GM21381 (cell line): Measurements from ENCODE around the gene UNK.

ENCODE experiments used
- ATAC-seq: cut with Tn5 transposase; IDR thresholded peaks from one replicate; pipeline ENCODE4 v1.9.1; 2021; ENCODE audit warnings: mild to moderate bottlenecking, moderate library complexity; ENCODE audit not compliant: unreplicated experiment

UNK gene, protein sequence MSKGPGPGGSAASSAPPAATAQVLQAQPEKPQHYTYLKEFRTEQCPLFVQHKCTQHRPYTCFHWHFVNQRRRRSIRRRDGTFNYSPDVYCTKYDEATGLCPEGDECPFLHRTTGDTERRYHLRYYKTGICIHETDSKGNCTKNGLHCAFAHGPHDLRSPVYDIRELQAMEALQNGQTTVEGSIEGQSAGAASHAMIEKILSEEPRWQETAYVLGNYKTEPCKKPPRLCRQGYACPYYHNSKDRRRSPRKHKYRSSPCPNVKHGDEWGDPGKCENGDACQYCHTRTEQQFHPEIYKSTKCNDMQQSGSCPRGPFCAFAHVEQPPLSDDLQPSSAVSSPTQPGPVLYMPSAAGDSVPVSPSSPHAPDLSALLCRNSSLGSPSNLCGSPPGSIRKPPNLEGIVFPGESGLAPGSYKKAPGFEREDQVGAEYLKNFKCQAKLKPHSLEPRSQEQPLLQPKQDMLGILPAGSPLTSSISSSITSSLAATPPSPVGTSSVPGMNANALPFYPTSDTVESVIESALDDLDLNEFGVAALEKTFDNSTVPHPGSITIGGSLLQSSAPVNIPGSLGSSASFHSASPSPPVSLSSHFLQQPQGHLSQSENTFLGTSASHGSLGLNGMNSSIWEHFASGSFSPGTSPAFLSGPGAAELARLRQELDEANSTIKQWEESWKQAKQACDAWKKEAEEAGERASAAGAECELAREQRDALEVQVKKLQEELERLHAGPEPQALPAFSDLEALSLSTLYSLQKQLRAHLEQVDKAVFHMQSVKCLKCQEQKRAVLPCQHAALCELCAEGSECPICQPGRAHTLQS

DNA sequence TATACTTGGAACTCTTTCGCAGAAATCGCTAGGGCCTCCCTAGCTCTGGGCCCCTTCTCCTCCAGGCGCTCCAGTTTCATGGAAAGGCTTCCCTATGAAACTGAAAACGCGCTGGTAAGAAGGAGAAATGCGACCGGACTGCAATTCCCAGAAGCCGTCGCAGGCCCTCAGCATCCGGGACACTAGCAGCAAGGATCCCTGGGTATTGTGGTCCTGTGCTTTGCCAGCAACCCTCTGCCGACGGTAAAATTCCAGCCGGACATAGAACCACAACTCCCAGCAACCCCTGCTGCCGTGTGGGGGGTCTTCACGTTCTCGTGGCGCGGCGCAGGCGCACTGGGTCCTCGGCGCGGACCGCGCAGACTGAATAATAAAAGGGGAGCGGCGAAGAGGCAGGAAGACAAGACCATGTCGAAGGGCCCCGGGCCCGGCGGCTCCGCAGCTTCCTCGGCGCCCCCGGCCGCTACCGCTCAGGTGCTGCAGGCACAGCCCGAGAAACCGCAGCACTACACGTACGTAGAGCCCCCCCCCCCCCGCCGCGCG lies at the start of gene UNK:
TSS of gene UNK (plus strand) at position 334 of the 543 bp plus-strand sequence. CDS start at position 409, 75 bp downstream.
- peak; percentile 66 for ATAC-seq

DNA sequence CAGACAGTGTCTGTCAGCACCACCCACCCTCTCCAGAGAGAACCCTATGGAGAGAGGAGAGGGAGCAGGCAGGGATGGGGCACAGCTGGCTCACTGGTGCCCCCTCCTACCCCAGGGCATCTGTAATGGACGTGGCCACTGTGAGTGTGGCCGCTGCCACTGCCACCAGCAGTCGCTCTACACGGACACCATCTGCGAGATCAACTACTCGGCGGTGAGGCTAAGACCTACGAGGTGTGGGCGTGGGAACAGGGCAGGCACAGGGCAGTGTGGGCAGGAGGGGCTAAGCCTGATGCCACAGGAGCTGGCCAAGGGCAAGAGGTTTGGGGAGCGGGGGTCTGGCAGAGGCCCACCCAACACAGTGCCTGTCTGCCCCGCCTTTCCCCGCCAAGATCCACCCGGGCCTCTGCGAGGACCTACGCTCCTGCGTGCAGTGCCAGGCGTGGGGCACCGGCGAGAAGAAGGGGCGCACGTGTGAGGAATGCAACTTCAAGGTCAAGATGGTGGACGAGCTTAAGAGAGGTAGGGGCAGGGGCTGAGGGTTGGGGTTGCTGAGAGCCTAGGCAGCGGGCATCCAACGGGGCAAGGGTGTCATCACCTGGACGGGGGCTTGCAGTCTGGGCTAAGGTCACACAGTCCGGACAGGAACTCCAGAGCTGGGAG lies 48.3 kb upstream of the UNK start:
- no peak for ATAC-seq

DNA sequence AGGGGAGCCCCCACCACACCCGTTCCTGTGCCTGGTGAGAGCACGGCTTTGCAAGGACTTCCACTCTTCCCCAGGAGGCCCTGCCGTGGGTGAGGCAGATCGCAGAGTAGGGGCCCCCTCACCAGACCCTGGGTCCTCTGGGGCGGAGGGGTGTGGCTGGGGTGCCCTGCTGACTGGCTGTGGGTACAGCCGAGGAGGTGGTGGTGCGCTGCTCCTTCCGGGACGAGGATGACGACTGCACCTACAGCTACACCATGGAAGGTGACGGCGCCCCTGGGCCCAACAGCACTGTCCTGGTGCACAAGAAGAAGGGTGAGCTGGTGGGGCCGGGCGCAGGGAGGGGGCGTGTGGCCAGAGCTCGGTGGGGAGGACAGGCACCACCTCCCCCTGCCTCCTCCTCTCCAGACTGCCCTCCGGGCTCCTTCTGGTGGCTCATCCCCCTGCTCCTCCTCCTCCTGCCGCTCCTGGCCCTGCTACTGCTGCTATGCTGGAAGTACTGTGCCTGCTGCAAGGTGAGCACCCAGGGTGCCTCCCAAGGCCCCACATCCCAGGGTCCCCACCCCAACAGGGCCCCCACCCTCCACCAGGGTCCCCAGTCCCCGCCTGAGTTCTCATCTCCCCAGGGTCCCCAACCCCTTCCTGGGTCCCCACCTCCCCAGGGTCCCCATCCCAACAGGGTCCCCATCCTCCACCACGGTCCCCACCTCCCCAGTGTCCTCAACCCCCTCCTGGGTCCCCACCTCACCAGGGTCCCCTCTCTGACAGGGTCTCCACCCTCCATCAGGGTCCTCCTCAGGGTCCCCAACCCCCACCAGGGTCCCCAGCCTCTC lies 47.3 kb upstream of the UNK start:
- no peak for ATAC-seq

DNA sequence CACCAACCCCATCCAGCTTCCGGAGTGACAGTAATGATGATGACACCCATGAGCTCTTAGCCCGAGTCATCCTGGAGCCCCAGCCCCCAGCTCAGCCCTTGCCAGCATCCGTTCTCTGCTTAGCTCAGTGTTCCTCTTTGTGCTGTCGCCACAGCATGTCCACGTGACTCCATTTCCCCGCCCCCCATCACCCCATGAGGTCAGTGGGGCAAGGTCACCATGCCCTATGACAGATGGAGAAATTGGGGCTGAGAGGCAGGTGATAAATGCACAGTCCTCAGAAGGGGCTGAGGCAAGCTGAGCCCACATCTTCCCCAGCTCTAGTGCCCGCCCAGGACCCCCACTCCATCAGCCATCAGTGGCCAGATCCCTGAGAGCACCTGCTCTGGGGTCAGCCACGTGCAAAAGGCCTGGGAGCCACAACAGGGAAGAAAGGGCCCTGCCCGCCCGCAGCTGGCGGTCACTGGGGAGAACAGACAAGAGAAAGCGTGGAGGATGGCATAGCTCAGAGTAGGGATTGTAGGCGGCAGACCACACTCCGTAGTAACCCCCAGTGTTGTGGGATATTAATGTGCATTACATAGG lies 46.3 kb upstream of the UNK start:
- no peak for ATAC-seq

DNA sequence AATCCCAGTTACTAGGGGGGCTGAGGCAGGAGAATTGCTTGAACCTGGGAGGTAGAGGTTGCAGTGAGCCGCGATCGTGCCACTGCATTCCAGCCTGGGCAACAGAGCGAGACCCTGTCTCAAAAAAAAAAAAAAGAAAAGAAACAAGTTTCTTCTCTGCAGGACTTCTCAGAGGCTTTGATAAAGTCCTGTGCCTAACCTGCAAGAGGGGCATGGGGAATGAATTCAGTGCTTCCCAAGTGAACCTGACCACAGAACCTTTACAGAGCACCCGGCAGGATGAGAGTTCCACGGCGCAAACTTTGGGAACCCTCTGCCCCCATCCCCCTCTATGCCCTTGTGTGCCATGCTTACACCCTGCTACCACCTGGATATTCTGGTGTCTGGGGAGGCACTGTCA lies 45.4 kb upstream of the UNK start:
- ATAC-seq = no peak

DNA sequence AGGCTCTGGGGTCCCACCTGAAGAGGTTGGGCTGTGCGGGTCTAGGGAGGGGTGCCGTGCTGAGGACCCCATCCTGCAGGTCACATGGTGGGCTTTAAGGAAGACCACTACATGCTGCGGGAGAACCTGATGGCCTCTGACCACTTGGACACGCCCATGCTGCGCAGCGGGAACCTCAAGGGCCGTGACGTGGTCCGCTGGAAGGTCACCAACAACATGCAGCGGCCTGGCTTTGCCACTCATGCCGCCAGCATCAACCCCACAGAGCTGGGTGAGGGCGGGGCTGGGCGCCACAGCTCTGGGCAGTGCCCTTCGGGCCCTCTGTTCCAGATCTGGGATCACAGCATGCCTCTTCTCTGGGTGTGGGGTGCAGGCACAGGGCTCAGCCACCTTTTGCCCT lies 44.8 kb upstream of the UNK start:
- ATAC-seq = no peak

DNA sequence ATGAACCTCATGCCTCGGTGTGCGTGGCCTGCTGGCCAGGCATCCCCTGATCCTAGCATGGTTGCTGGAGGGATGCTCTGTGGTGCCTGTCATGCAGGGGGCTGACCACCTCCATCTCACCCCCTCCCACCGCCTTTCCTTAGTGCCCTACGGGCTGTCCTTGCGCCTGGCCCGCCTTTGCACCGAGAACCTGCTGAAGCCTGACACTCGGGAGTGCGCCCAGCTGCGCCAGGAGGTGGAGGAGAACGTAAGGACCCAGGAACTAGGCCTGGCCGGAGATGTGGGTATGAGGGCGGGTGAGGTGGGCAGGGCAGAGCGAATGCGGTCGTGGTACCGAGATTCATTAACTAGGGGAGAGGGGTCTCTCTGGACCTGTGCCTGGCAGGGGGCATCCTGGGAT lies 44.4 kb upstream of the UNK start:
- no peak for ATAC-seq

DNA sequence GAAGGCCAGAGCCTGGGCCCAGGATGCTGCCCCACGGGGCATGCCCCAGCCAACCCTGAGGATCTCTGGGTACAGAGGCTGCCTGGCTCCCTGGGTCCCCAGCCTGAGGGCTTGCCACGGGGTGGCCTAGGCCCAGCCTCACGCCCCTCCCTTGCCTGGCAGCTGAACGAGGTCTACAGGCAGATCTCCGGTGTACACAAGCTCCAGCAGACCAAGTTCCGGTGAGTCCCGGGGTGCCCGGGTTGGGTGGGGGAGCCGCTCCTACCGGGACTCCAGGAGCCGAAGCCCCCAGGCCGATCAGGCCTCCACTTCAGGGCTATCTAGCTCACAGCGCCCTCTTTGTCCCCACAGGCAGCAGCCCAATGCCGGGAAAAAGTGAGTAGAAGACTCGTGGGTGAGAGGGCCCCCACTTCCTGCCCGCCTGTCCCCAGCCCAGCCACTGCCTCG lies 44.0 kb upstream of the UNK start:
- no peak for ATAC-seq

DNA sequence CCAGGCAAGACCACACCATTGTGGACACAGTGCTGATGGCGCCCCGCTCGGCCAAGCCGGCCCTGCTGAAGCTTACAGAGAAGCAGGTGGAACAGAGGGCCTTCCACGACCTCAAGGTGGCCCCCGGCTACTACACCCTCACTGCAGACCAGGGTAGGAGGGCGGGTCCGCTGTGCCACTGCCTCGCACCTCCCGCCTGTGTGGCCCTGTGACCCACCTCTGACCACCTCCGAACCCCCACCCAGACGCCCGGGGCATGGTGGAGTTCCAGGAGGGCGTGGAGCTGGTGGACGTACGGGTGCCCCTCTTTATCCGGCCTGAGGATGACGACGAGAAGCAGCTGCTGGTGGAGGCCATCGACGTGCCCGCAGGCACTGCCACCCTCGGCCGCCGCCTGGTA lies 42.3 kb upstream of the UNK start:
- ATAC-seq = no peak

DNA sequence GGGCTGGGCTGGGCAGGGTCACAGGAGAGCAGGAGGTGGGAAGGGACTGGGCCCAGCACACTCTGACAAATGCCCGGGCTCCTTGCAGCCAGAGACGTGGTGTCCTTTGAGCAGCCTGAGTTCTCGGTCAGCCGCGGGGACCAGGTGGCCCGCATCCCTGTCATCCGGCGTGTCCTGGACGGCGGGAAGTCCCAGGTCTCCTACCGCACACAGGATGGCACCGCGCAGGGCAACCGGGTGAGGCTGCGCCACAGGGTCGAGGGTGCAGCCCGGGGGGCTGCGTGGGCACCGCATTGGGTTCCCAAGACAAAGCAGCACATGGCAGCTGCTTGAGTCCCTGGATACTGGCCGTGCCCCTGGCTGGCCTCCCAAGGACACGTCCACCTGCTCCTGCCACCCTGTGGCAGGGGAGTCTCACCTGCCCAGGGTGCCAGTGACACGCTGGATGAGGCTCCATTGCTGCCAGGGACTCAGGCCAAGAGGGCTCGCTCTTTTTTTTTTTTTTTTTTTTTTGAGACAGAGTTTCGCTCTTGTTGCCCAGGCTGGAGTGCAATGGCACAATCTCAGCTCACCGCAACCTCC lies 40.9 kb upstream of the UNK start:
- ATAC-seq = no peak

DNA sequence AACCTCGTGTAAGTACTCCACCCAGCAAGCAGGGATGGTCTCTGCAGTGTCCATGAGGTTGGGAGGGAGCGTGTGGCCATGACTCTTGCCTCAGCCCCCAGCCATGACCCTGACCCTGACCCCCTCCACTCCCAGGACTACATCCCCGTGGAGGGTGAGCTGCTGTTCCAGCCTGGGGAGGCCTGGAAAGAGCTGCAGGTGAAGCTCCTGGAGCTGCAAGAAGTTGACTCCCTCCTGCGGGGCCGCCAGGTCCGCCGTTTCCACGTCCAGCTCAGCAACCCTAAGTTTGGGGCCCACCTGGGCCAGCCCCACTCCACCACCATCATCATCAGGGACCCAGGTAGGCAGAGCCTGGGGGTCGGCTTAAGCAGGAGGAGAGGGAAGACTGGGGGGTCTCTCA lies 35.9 kb upstream of the UNK start:
- ATAC-seq = no peak

DNA sequence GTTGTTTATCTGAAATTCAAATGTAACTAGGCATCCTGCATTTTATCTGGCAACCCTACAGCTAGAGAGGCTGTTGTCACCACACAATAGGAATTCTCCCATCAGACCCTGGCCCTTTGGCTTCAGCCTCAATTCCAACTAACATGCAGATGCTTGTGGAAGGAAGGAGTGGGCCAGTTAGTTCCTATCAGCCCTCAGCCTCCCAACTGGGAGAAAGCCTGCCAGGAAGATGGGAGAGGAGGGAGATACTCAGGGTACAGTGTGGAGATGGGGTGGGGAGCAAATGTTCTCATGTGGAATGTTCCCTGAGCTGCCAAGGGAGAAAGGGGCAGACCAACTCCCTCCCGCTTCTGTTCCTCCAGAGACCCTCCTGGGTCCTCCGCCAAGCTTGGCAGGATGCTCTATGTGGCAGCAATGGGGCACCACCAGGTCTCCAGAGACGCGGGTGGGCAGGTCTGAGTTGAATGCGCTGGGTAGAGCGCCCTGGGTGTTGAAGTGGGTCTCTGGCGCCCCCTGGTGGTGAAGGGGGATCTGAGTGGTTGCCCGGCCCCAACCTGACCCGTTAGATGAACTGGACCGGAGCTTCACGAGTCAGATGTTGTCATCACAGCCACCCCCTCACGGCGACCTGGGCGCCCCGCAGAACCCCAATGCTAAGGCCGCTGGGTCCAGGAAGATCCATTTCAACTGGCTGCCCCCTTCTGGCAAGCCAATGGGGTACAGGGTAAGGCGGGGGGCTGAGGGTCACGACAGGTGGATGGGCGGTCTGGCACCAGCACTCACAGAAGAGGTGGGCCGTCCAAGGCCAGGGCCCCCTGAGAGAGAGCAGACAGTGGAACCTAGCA lies 34.8 kb upstream of the UNK start:
- no peak for ATAC-seq

DNA sequence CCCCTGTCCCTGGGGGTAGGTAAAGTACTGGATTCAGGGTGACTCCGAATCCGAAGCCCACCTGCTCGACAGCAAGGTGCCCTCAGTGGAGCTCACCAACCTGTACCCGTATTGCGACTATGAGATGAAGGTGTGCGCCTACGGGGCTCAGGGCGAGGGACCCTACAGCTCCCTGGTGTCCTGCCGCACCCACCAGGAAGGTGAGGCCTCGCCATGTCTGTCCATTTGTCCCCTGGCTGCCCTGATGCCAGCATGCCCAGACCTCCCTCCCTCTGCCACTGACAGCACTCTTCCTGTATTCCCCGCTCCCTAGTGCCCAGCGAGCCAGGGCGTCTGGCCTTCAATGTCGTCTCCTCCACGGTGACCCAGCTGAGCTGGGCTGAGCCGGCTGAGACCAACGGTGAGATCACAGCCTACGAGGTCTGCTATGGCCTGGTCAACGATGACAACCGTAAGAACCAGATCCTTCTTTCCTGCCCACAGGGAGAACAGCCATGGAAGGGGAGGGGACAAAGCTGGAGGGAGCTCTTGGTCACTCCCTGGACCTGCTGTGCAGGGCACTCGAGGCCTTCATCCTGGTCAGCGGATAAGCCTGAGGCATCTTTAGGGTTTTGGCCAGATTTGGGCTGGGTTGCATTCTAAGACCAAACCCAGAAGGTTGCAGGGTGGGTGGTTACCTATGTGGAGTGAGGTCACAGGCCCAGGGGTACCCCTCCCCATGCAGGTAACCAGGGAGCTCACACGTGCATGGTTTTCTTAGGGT lies 33.8 kb upstream of the UNK start:
- ATAC-seq = no peak

DNA sequence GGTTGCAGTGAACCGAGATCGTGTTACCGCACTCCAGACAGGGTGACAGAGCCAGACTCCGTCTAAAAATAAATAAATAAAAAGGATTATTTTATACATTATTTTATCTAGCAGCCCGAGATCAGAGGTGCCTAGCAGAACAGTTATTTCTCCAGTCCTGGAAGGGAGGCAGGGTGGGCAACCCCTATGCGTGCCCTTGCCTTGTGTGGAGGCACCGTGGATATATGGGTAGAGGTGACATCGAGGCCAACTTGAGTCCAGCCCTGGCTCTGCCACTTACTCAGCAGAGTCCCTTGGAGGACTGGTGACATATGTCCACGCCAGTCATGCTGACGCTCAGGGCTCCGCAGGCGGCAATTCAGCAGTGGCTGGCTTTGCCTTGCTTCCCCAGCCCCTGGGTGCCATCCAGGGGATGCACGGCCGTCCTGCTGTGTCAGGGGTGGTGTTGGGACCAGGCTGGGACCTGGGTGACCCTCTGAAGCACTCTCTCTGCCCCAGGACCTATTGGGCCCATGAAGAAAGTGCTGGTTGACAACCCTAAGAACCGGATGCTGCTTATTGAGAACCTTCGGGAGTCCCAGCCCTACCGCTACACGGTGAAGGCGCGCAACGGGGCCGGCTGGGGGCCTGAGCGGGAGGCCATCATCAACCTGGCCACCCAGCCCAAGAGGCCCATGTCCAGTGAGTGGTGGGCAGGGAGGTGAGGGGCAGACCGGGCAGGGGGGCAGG lies 32.8 kb upstream of the UNK start:
- ATAC-seq = no peak

DNA sequence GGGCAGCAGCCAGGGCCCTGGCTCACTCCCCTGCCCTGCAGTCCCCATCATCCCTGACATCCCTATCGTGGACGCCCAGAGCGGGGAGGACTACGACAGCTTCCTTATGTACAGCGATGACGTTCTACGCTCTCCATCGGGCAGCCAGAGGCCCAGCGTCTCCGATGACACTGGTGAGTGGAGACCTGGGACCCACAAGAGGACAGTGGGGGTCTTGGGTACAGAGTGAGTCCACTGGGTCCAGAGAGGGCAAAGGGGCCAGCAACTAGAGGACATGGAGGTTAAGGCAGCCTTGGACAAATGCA lies 32.2 kb upstream of the UNK start:
- ATAC-seq = no peak

DNA sequence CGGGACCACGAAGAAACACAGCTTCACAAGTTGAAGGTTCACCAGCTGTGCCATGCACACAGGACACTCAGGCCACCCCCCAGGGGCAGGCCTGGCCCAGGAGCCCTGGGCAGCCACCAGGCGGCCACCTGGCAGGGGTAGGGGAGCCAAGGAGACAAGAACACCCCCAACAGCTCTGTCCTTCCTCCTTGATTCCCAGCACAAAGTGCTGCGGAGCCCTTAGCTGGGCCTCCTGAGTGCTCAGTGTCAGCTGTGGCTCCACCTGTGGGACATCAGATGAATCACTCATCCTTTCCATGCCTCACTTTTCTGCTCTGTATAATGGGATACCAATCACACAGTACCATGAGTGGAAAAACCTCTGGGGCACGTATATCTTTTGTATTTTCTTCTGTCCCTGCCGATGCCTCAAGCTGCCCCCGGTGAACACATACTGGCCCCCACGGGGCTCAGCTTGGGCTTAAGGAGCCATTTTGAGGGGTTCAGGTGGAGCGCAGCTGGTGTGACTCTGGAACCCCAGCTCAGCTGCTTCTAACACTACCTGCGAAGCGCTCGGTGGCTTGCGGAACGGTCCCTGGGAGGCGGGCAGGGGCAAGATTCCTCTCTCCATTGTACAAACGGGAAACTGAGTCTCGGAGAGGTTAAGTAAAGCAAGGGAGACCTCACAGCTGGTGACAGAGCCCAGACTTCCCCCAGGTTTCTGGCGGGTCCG lies 31.6 kb upstream of the UNK start:
- no peak for ATAC-seq
